HG02973 (cell line): ENCODE results near the gene LILRA2.
A peak's percentile ranks its signal among the peaks of the same experiment; 100 is the strongest.
"Not testable (repeated sequence)": the region's sequence is repeated elsewhere in the genome, so short reads cannot be mapped to it uniquely, and the experiment has no call there.

Experiments
- ATAC-seq: cut with Tn5 transposase; IDR thresholded peaks from one replicate; pipeline ENCODE4 v1.9.1; 2021; ENCODE audit warnings: moderate library complexity; ENCODE audit not compliant: unreplicated experiment

LILRA2 gene

DNA sequence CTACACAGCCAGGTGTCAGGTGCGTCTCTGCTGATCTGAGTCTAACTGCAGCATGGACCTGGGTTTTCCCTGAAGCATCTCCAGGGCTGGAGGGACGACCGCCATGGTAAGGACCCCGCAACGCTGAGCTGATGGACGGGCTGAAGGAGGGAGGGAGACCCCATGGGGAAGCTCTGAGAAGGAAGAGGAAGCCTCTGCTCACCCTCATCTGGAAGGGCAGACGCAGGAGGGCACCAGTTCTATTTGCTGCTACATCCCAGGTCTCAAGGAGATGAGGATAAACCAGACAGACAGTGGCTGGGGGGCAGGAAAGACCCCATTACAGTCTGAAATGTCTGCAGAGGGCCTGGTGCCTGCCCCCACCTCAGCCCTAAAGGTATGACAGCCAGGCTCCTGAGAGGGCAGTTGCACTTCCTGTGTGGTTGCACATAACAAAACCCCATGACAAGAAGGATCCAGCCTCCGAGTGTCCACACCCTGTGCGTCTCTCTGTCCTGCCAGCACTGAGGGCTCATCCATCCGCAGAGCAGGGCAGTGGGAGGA lies at the start of gene LILRA2:
TSS of gene LILRA2 (plus strand) at position 461 of the 543 bp plus-strand sequence. CDS start 89 bp downstream, outside the sequence.
- no peak for ATAC-seq

GRCh38 chr19:54525636-54526035 lies 48.0 kb upstream of the LILRA2 start:
- no peak for ATAC-seq

- ATAC-seq = no peak
Observed at GRCh38 chr19:54526972-54527371, 46.6 kb upstream of the LILRA2 start.

GRCh38 chr19:54530866-54531265 lies 42.7 kb upstream of the LILRA2 start:
- ATAC-seq = no peak

DNA sequence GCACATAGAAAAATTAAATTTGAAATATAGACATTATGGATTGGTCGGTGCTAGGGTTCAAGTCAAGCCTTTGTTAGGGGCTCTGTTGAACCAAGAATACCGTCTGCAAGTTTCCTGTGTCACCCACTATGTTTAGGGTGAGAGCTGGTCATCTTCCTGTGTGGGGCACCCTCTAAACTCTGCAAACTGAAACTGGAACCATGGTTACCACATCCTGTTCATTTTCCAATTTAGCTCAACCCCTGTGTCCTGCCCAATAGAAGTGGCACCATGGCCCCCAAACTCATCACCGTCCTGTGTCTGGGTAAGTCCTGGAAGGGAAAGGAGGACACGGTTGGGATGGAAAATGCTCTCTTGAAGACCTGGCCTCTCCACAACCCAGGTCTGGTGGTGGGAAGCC lies 41.1 kb upstream of the LILRA2 start:
- ATAC-seq = peak; percentile 56

DNA sequence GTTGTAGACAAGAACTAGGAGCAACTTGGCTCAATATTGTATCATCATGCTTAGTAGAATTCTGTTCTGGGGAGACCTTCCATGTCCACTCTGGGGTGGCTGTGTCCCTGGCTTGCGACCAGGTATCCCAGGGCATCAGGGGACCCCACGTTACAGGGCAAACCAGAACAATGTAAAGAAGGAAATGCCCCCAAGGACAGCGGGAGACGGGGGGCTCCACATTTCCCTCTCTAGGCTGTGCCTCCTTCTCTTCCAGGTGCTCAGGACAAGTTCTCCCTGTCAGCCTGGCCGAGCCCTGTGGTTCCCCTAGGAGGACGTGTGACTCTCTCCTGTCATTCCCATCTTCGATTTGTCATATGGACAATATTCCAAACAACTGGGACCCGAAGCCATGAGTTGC lies 40.1 kb upstream of the LILRA2 start:
- no peak for ATAC-seq

GRCh38 chr19:54534156-54534555 lies 39.4 kb upstream of the LILRA2 start:
- no peak for ATAC-seq

DNA sequence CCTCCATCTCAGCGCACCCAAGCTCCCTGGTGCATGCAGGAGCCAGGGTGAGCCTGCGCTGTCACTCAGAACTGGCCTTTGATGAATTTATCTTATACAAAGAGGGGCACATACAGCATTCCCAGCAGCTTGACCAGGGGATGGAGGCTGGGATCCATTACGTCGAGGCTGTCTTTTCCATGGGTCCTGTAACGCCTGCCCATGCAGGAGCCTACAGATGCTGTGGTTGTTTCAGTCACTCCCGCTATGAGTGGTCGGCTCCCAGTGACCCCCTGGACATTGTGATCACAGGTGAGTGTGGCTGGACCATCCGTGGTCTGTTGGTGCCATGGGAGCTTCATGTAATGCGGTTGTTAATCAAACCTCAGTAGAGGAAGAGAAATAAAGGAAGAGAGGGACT lies 38.0 kb upstream of the LILRA2 start:
- ATAC-seq = no peak

DNA sequence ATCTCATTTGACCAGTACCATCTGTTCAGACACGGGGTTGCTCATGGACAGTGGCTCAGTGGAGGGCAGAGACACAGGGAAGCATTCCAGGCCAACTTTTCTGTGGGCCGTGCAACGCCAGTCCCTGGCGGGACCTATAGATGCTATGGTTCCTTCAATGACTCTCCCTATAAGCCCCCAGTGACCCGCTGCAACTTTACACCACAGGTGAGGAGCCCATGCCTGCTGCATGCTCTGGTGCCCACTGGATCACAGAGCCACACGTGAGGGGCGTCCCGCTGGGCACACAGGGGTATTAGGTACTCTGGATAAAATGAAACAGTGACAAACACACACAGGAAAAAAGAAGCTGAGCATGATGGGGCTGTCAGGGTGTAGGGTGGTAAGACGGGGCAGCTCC lies 36.6 kb upstream of the LILRA2 start:
- no peak for ATAC-seq

- no peak for ATAC-seq
Observed at GRCh38 chr19:54541712-54542111, 31.9 kb upstream of the LILRA2 start.

DNA sequence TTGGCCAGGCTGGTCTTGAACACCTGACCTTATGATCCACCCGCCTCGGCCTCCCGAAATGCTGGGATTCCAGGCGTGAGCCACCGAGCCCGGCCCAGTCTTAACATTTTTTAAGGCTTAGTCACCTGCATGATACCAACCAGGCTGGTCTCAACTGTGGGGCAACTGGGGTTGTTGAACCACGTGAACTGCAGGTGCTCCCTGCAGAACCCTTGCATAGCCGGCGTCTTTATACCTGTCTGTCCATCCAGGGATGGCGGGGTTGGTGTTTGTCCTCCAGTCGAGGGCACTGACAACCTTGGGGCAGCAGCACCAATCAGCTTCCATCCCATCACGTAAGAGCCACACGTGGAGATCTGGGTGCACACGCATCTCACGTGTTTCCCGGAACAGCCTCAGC lies 24.8 kb upstream of the LILRA2 start:
- ATAC-seq = no peak

- ATAC-seq = no peak
Observed at GRCh38 chr19:54549224-54549623, 24.4 kb upstream of the LILRA2 start.

GRCh38 chr19:54551293-54551692 lies 22.3 kb upstream of the LILRA2 start:
- no peak for ATAC-seq

- ATAC-seq = no peak
Observed at GRCh38 chr19:54551950-54552912, 21.4 kb upstream of the LILRA2 start.

DNA sequence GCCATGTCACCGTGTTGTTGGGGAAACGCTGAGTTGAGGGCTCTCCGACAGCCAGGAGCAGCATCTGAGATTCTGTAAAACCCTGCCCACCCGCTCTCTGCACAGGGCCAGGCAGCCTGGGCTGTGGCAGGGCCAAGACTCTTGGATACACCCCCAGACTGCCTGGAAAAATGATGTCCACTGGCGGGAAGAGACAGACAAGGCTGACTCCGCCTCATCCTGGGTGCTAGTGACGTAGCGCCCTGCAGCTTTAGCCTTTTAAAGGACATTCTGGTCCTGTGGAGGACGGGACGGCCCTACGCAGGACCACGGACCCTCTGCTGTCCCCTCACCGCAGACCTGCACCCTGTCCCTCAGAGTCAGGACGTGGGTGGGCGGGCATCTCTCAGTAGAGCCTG lies 20.7 kb upstream of the LILRA2 start:
- ATAC-seq = no peak

GRCh38 chr19:54554006-54554405 lies 19.6 kb upstream of the LILRA2 start:
- ATAC-seq = no peak

- ATAC-seq = no peak
Observed at GRCh38 chr19:54554896-54555295, 18.7 kb upstream of the LILRA2 start.

DNA sequence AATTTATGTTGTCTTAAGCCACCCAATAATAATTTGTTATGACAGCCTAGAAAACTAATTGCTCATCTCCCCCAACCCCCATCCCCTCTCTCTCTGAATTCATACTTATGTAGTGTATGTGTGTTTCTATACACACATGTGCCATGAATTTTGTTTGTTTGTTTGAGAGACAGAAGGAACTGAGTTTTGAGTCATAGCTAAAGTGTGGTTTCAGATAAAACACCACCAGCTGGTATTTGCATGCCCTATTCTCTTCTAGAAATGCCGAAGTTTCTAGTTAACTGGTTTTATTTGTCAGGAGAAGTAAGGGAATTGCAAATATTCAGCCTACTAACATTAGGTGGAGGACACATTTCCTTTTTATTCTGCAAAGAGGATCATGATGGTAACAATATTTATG lies 17.4 kb upstream of the LILRA2 start:
- ATAC-seq = no peak

DNA sequence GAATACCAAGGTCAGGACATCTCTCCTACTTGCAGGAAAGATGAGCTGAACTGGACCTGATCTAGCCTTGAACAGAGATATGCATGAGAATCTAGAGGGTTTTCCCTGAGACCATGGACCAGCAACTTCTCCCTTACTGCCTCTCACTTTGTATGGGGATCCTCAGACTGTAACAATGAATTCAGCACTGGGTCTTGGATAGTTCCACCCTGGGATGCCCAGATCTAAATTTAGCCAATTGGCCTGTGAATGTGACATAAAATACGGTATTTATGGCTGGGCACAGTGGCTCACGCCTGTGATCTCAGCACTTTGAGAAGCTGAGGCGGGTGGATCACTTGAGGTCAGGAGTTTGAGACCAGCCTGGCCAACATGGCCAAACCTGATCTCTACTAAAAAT lies 15.3 kb upstream of the LILRA2 start:
- no peak for ATAC-seq

DNA sequence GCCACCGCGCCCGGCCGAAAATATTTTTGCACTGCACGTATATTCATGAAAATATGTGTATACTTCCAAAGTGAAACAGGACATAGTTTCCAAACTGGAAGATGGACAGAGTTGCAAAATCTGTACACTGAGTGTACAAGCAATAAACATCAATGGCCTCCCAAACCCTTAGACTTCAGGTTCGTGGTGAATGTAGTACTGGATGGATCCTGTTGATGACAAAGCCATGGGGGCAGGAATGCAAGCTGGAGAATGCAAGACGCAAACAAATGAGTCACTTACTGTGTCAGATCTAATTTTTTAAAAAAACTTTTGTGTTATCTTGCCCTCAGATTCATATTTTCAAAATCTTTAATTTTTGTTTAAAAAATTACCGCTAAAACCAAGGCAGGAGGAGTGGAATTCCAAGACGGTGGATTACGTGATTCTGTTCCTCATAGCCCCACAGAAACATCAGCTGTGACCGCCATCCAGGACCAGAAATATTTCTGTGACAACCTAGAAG lies 12.7 kb upstream of the LILRA2 start:
- no peak for ATAC-seq

GRCh38 chr19:54561840-54562239 lies 11.8 kb upstream of the LILRA2 start:
- no peak for ATAC-seq

- not testable (repeated sequence) for ATAC-seq
Observed at GRCh38 chr19:54563206-54563605, 10.4 kb upstream of the LILRA2 start.
